RWPE1 (cell line): ENCODE results near the gene GAS6.

Experiments used
- CTCF ChIA-PET: fragments of 350-600 bp; sonication (Branson Sonifier 250); formaldehyde crosslinking; extraction: SDS; loops from one replicate; lab custom pipeline; 2021; lab: Yijun Ruan, JAX
- POLR2A ChIA-PET: fragments of 400-600 bp; formaldehyde crosslinking; extraction: SDS; loops from one replicate; lab custom pipeline; 2020; ENCODE audit warnings: antibody characterized with exemption; ENCODE audit not compliant: low non-redundant PET; lab: Yijun Ruan, JAX
- DNase-seq: peaks from one replicate; pipeline ENCODE4 v3.0.0; 2012; ENCODE audit warnings: low spot score
- H3K27ac ChIP-seq: fragments of 450-650 bp; 2 replicates; pipeline ENCODE4 v1.5.1; 2017
- CTCF ChIP-seq: fragments of 450-650 bp; conservative IDR thresholded peaks from 2 replicates; pipeline ENCODE4 v1.5.1; 2017; ENCODE audit warnings: low read depth, mild to moderate bottlenecking

Gene GAS6

DNA sequence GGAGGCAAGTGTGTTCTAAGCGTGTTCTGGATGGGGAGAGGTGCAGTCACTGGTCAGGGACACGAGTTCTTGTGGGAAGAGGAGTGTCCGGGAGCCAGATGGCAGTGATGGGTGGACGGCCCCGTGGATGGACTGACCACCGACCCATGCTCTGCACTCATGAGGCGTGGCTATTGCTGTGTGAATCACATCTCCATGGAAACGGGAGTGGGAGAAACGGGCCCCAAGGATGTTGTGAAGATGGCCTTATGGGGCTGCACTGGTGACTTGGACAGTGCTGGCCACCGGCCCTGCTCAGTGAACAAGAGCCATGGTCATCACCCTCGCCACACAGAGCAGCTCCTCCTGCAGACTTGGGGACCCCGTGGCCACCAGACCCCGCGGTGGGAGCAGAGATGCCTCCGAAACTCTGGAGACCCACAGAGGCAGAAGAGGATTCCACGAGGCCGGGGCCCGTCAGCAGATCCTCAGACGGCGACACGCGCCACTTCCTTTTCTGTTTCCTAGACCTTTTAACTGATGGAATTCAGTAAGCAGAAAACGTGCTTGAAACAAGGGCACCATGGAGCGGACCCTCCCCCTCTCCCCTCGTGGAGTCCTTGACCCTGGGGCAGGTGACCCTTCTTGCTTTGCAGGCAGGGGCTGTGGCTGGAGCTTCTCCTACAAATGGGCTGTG is 47.5 kb downstream of the GAS6 start:
- ChIA-PET CTCF (interaction anchor here (0.6 to 1.0 kb wide), 6 partner anchors 17 to 366 kb away, joined by 3 to 8 read pairs (median 3); no protein-coding TSS in a partner anchor), POLR2A (no interaction called here)
- no peak for TF ChIP-seq CTCF
- peak overlapping the region; percentile 55 for H3K27ac ChIP-seq
- no peak for DNase-seq

GRCh38 chr13:113815151-113816058 is 48.5 kb downstream of the GAS6 start:
- no peak for TF ChIP-seq CTCF
- POLR2A ChIA-PET = no interaction called here
- DNase-seq = no peak
- no peak overlapping the region for H3K27ac ChIP-seq
- CTCF ChIA-PET = interaction anchor here (0.6 to 1.4 kb wide), 2 partner anchors 23 to 48 kb away, joined by 3 read pairs; no protein-coding TSS in a partner anchor

DNA sequence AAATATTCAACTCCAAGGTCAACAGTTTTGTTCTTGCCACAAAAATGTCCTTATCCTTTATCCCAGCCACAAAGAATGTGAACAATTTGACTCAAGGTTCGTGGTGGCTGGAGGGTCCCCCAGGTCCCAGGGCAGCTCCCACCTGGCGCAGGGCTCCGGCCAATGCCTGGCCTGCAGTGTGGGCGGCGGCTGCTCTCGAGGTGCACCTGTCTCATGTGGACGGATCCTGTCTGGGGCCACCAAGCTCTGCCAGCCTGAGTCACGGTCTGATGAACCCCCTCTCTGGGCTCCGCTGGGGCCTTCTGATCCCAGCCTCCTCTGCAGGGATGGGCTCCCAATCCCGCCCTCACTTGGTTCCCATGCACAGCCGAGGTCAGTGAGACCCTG is 49.4 kb downstream of the GAS6 start:
- peak overlapping the region; percentile 1 for H3K27ac ChIP-seq
- DNase-seq = no peak
- no peak for TF ChIP-seq CTCF
- ChIA-PET POLR2A (no interaction called here), CTCF (interaction anchor here (0.6 to 1.4 kb wide), 3 partner anchors 22 to 133 kb away, joined by 3 read pairs; no protein-coding TSS in a partner anchor)

DNA sequence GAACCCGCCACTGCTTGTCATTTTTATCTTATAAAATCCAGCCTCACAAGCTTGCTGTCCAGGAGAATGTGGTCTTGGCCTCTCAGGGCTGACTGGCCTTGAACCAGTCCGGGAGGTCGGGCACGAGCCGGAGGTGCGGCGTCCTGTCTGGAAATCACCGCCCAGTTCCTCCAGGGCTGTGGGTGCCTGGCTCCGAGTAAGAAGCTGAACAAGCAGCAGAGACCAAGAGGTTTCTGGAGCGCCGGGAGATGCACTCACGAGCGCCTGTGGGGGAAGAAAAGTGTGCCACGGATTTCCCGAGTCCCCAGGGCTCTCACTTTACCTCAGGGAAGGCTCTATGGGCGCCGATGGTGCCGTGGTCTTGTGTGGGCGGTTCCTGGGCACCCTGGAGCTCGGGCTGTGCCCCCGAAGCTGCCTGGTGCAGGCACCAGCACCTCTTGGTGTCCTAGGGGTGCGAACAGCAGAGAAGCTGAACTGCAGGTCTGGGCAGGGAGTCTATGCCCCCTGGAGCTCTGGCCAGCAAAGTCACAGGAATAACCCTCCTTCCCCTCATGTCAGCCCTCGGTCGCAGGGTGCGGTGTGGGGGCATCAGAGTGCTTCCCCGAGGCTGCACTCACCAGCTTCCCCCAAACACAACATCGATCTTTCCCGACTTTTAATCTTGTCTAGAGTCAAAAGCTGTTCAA is 50.0 kb downstream of the GAS6 start:
- CTCF ChIA-PET = interaction anchor here (0.6 to 1.4 kb wide), 2 partner anchors 21 to 133 kb away, joined by 3 read pairs; no protein-coding TSS in a partner anchor
- TF ChIP-seq CTCF = no peak
- POLR2A ChIA-PET = no interaction called here
- no peak for DNase-seq
- peak overlapping the region; percentile 1 for H3K27ac ChIP-seq

- DNase-seq = no peak
- CTCF ChIA-PET = interaction anchor here (1.4 kb wide), 1 partner anchor 20 kb away, joined by 3 read pairs; no protein-coding TSS in a partner anchor
- no peak for TF ChIP-seq CTCF
- POLR2A ChIA-PET = no interaction called here
- H3K27ac ChIP-seq = peak overlapping the region; percentile 1
These were observed 50.7 kb downstream of the GAS6 start for GRCh38 chr13:113813070-113813748.
